Lower leg skin (tissue), 3 donors: ENCODE data around the gene FBXW9.

ENCODE experiments used
- CTCF ChIP-seq, 3 donors: fragments of 450-650 bp; IDR thresholded peaks; one replicate each; pipeline ENCODE4 v1.5.1; 2016; ENCODE audit warnings: antibody characterized with exemption in 3 of 3, mild to moderate bottlenecking in 3 of 3, moderate library complexity in 2 of 3
- POLR2A ChIP-seq, 2 donors: fragments of 450-650 bp; IDR thresholded peaks; one replicate each; pipeline ENCODE4 v1.6.1; 2016 to 2017; ENCODE audit warnings: antibody characterized with exemption in 2 of 2, mild to moderate bottlenecking in 1 of 2, moderate library complexity in 1 of 2

GRCh38 chr19:12705169-12705568, 8.7 kb upstream of the FBXW9 start:
- TF ChIP-seq POLR2A (IDR thresholded peaks at IDR 0.05) (no peak), CTCF (IDR thresholded peaks at IDR 0.05) (no peak)
